Measurements from ENCODE around the gene RIPK4. TPM values are rescaled to one million over a fixed set of nuclear protein-coding genes. Genes with fewer than 3 reads are reported as not detected.
"Not testable (repeated sequence)": the region's sequence is repeated elsewhere in the genome, so short reads cannot be mapped to it uniquely, and the experiment has no call there.

RIPK4 gene
- total RNA-seq, 8 experiments from 2014 or later: 0.18 to 0.57 (median 0.38) TPM; not detected in 1

- H3K4me1 ChIP-seq (replicated peaks in 1 of 2): no peaks in the 10 kb centered on the region
- no peak for ATAC-seq (replicated peaks in 6 of 8)
- in situ Hi-C loops (cut with MboI; ENCODE audit: low pct_unique_long_range_greater_than_20kb in 2 of 9, low sequenced_read_pairs in 9 of 9, unreplicated experiment in 9 of 9): no loop called here
- 80 to 96% (median 89%) methylated on average over 1 to 4 of the region's 13 CpGs; no CpG with 5 or more reads in 6 of the 10 experiments for WGBS, 10 experiments
- no peak overlapping the region for H3K4me3 ChIP-seq
- H3K27ac ChIP-seq: no peak overlapping the region
Observed at GRCh38 chr21:41733951-41734689, 32.7 kb downstream of the RIPK4 start.

- Histone ChIP-seq H3K27ac (no peak overlapping the region), H3K4me1 (replicated peaks in 1 of 2) (peaks cover 0 to 7% of the 10 kb centered on the region in 2 donors), H3K4me3 (no peak overlapping the region)
- ATAC-seq (replicated peaks in 6 of 8): peak in 1 of 8 experiments; percentile 48
- WGBS, 10 experiments: 50 to 100% (median 80%) methylated on average over 1 to 2 of the region's 2 CpGs; no CpG with 5 or more reads in 1 of the 10 experiments
- in situ Hi-C loops (cut with MboI; ENCODE audit: low pct_unique_long_range_greater_than_20kb in 2 of 9, low sequenced_read_pairs in 9 of 9, unreplicated experiment in 9 of 9): no loop called here
Observed at GRCh38 chr21:41731081-41731480, 35.8 kb downstream of the RIPK4 start.

GRCh38 chr21:41730367-41730765 is 36.5 kb downstream of the RIPK4 start:
- Histone ChIP-seq H3K4me1 (replicated peaks in 1 of 2) (peaks cover 0 to 7% of the 10 kb centered on the region in 2 donors), H3K4me3 (no peak overlapping the region), H3K27ac (no peak overlapping the region)
- ATAC-seq (replicated peaks in 6 of 8): no peak
- 21 to 83% (median 40%) methylated on average over 1 to 6 of the region's 6 CpGs; no CpG with 5 or more reads in 2 of the 10 experiments for WGBS, 10 experiments
- in situ Hi-C loops (cut with MboI; ENCODE audit: low pct_unique_long_range_greater_than_20kb in 2 of 9, low sequenced_read_pairs in 9 of 9, unreplicated experiment in 9 of 9): no loop called here

GRCh38 chr21:41729701-41730366 is 37.0 kb downstream of the RIPK4 start:
- Histone ChIP-seq H3K4me1 (replicated peaks in 1 of 2) (peaks cover 0 to 7% of the 10 kb centered on the region in 2 donors), H3K27ac (no peak overlapping the region), H3K4me3 (no peak overlapping the region)
- in situ Hi-C loops (cut with MboI; ENCODE audit: low pct_unique_long_range_greater_than_20kb in 2 of 9, low sequenced_read_pairs in 9 of 9, unreplicated experiment in 9 of 9): no loop called here
- WGBS, 10 experiments: 74 to 100% (median 83%) methylated on average over 1 to 9 of the region's 17 CpGs; no CpG with 5 or more reads in 2 of the 10 experiments
- no peak for ATAC-seq (replicated peaks in 6 of 8)

GRCh38 chr21:41727784-41728763 is 38.8 kb downstream of the RIPK4 start:
- no peak for ATAC-seq (replicated peaks in 6 of 8)
- in situ Hi-C loops (cut with MboI; ENCODE audit: low pct_unique_long_range_greater_than_20kb in 2 of 9, low sequenced_read_pairs in 9 of 9, unreplicated experiment in 9 of 9): no loop called here
- H3K4me3 ChIP-seq: no peak overlapping the region
- no peak overlapping the region for H3K27ac ChIP-seq
- 80 to 100% (median 82%) methylated on average over 1 to 14 of the region's 31 CpGs; no CpG with 5 or more reads in 5 of the 10 experiments for WGBS, 10 experiments
- peaks cover 0 to 7% of the 10 kb centered on the region in 2 donors for H3K4me1 ChIP-seq (replicated peaks in 1 of 2)

GRCh38 chr21:41726970-41727783 is 39.7 kb downstream of the RIPK4 start:
- 34 to 100% (median 77%) methylated on average over 1 to 5 of the region's 24 CpGs; no CpG with 5 or more reads in 6 of the 10 experiments for WGBS, 10 experiments
- ATAC-seq (replicated peaks in 6 of 8): peak; percentile 18 to 87 (median 71)
- Histone ChIP-seq H3K4me3 (no peak overlapping the region), H3K27ac (no peak overlapping the region), H3K4me1 (replicated peaks in 1 of 2) (peaks cover 0 to 7% of the 10 kb centered on the region in 2 donors)
- in situ Hi-C loops (cut with MboI; ENCODE audit: low pct_unique_long_range_greater_than_20kb in 2 of 9, low sequenced_read_pairs in 9 of 9, unreplicated experiment in 9 of 9): no loop called here

- no peak for ATAC-seq (replicated peaks in 6 of 8)
- Histone ChIP-seq H3K4me1 (replicated peaks in 1 of 2) (peaks cover 0 to 7% of the 10 kb centered on the region in 2 donors), H3K4me3 (no peak overlapping the region), H3K27ac (no peak overlapping the region)
- in situ Hi-C loops (cut with MboI; ENCODE audit: low pct_unique_long_range_greater_than_20kb in 2 of 9, low sequenced_read_pairs in 9 of 9, unreplicated experiment in 9 of 9): no loop called here
- WGBS, 10 experiments: 47 to 100% (median 67%) methylated on average over 1 to 3 of the region's 9 CpGs; no CpG with 5 or more reads in 6 of the 10 experiments
Observed at GRCh38 chr21:41726630-41726969, 40.3 kb downstream of the RIPK4 start.

GRCh38 chr21:41726058-41726558 is 40.7 kb downstream of the RIPK4 start:
- peak in 3 of 8 experiments; percentile 33 to 42 (median 36) for ATAC-seq (replicated peaks in 6 of 8)
- in situ Hi-C loops (cut with MboI; ENCODE audit: low pct_unique_long_range_greater_than_20kb in 2 of 9, low sequenced_read_pairs in 9 of 9, unreplicated experiment in 9 of 9): no loop called here
- WGBS, 10 experiments: 45 to 100% (median 80%) methylated on average over 2 to 16 of the region's 19 CpGs; no CpG with 5 or more reads in 3 of the 10 experiments
- Histone ChIP-seq H3K27ac (no peak overlapping the region), H3K4me3 (no peak overlapping the region), H3K4me1 (replicated peaks in 1 of 2) (peaks cover 0 to 7% of the 10 kb centered on the region in 2 donors)

GRCh38 chr21:41725421-41726031 is 41.3 kb downstream of the RIPK4 start:
- in situ Hi-C loops (cut with MboI; ENCODE audit: low pct_unique_long_range_greater_than_20kb in 2 of 9, low sequenced_read_pairs in 9 of 9, unreplicated experiment in 9 of 9): no loop called here
- Histone ChIP-seq H3K4me1 (replicated peaks in 1 of 2) (peaks cover 0 to 7% of the 10 kb centered on the region in 2 donors), H3K27ac (no peak overlapping the region), H3K4me3 (no peak overlapping the region)
- ATAC-seq (replicated peaks in 6 of 8): peak in 4 of 8 experiments; percentile 15 to 33 (median 31)
- 0 to 100% (median 49%) methylated on average over 1 to 9 of the region's 33 CpGs; no CpG with 5 or more reads in 2 of the 10 experiments for WGBS, 10 experiments

GRCh38 chr21:41723835-41724234 is 43.0 kb downstream of the RIPK4 start:
- WGBS, 10 experiments: 54 to 100% (median 90%) methylated on average over 1 to 8 of the region's 9 CpGs; no CpG with 5 or more reads in 1 of the 10 experiments
- in situ Hi-C loops (cut with MboI; ENCODE audit: low pct_unique_long_range_greater_than_20kb in 2 of 9, low sequenced_read_pairs in 9 of 9, unreplicated experiment in 9 of 9); ATAC-seq (replicated peaks in 6 of 8): not testable (repeated sequence)

More at GRCh38 chr21:41723835-41724234, 43.0 kb downstream of the RIPK4 start:
- not testable (repeated sequence) for H3K27ac ChIP-seq; H3K4me3 ChIP-seq; H3K4me1 ChIP-seq (replicated peaks in 1 of 2)

Measured in motor neuron (in vitro differentiated cells).